Measurements from ENCODE around the gene PIGS.
"Not testable (repeated sequence)": the region's sequence is repeated elsewhere in the genome, so short reads cannot be mapped to it uniquely, and the experiment has no call there.

PIGS gene

GRCh38 chr17:28536532-28537218 is 34.6 kb downstream of the PIGS start:
- DNase-seq (ENCODE audit: low read depth, low spot score), result no peak
- no peak overlapping the region for H3K4me3 ChIP-seq (ENCODE audit: low read length)

GRCh38 chr17:28534740-28535375 is 36.5 kb downstream of the PIGS start:
- no peak for DNase-seq (ENCODE audit: low read depth, low spot score)

GRCh38 chr17:28533091-28533807 is 38.1 kb downstream of the PIGS start:
- DNase-seq (ENCODE audit: low read depth, low spot score), result no peak

More at GRCh38 chr17:28534740-28535375, 36.5 kb downstream of the PIGS start:
- H3K4me3 ChIP-seq (ENCODE audit: low read length), result no peak overlapping the region

GRCh38 chr17:28532050-28532960 is 39.0 kb downstream of the PIGS start:
- no peak for DNase-seq (ENCODE audit: low read depth, low spot score)
- no peak overlapping the region for H3K4me3 ChIP-seq (ENCODE audit: low read length)

More at GRCh38 chr17:28533091-28533807, 38.1 kb downstream of the PIGS start:
- no peak overlapping the region for H3K4me3 ChIP-seq (ENCODE audit: low read length)

- DNase-seq (ENCODE audit: low read depth, low spot score), result no peak
- no peak overlapping the region for H3K4me3 ChIP-seq (ENCODE audit: low read length)
Observed at GRCh38 chr17:28530926-28531325, 40.4 kb downstream of the PIGS start.

- no peak for DNase-seq (ENCODE audit: low read depth, low spot score)
- H3K4me3 ChIP-seq (ENCODE audit: low read length), result no peak overlapping the region
Observed at GRCh38 chr17:28530250-28530649, 41.1 kb downstream of the PIGS start.

GRCh38 chr17:28529013-28529400 is 42.3 kb downstream of the PIGS start:
- no peak for DNase-seq (ENCODE audit: low read depth, low spot score)
- no peak overlapping the region for H3K4me3 ChIP-seq (ENCODE audit: low read length)

GRCh38 chr17:28528327-28529012 is 42.9 kb downstream of the PIGS start:
- no peak overlapping the region for H3K4me3 ChIP-seq (ENCODE audit: low read length)
- DNase-seq (ENCODE audit: low read depth, low spot score), result no peak

- DNase-seq (ENCODE audit: low read depth, low spot score), result no peak
- no peak overlapping the region for H3K4me3 ChIP-seq (ENCODE audit: low read length)
Observed at GRCh38 chr17:28527859-28528258, 43.5 kb downstream of the PIGS start.

- no peak overlapping the region for H3K4me3 ChIP-seq (ENCODE audit: low read length)
- DNase-seq (ENCODE audit: low read depth, low spot score), result no peak
Observed at GRCh38 chr17:28527181-28527681, 44.1 kb downstream of the PIGS start.

- no peak for DNase-seq (ENCODE audit: low read depth, low spot score)
- H3K4me3 ChIP-seq (ENCODE audit: low read length), result no peak overlapping the region
Observed at GRCh38 chr17:28526381-28526780, 44.9 kb downstream of the PIGS start.

- no peak overlapping the region for H3K4me3 ChIP-seq (ENCODE audit: low read length)
- DNase-seq (ENCODE audit: low read depth, low spot score), result no peak
Observed at GRCh38 chr17:28524476-28525424, 46.6 kb downstream of the PIGS start.

- H3K4me3 ChIP-seq (ENCODE audit: low read length), result no peak overlapping the region
Observed at GRCh38 chr17:28523876-28524275, 47.4 kb downstream of the PIGS start.

GRCh38 chr17:28523186-28523585 is 48.1 kb downstream of the PIGS start:
- H3K4me3 ChIP-seq (ENCODE audit: low read length), result no peak overlapping the region

More at GRCh38 chr17:28523876-28524275, 47.4 kb downstream of the PIGS start:
- no peak for DNase-seq (ENCODE audit: low read depth, low spot score)

GRCh38 chr17:28522281-28522680 is 49.0 kb downstream of the PIGS start:
- not testable (repeated sequence) for DNase-seq (ENCODE audit: low read depth, low spot score); H3K4me3 ChIP-seq (ENCODE audit: low read length)

More at GRCh38 chr17:28523186-28523585, 48.1 kb downstream of the PIGS start:
- DNase-seq (ENCODE audit: low read depth, low spot score), result no peak

- H3K4me3 ChIP-seq (ENCODE audit: low read length), result no peak overlapping the region
- DNase-seq (ENCODE audit: low read depth, low spot score), result no peak
Observed at GRCh38 chr17:28521311-28522085, 49.8 kb downstream of the PIGS start.

- no peak for DNase-seq (ENCODE audit: low read depth, low spot score)
- no peak overlapping the region for H3K4me3 ChIP-seq (ENCODE audit: low read length)
Observed at GRCh38 chr17:28520687-28521086, 50.6 kb downstream of the PIGS start.

Data from Jurkat, Clone E6-1 (cell line).